H1 (cell line): ENCODE data around the gene PAAF1.

ENCODE experiments used
- CHD7 ChIP-seq: fragments of 300-600 bp; sonication (generic); IDR thresholded peaks from 2 replicates; pipeline ENCODE4 v1.7.1; 2012; ENCODE audit warnings: low read length, moderate library complexity, mild to moderate bottlenecking, inconsistent platforms; ENCODE audit not compliant: insufficient replicate concordance
- EZH2 ChIP-seq: fragments of 200-600 bp; sonication (generic); IDR thresholded peaks from 2 replicates; pipeline ENCODE4 v1.7.1; 2012; ENCODE audit warnings: low read depth, mild to moderate bottlenecking, moderate library complexity, low read length, inconsistent platforms; ENCODE audit not compliant: severe bottlenecking
- JUN ChIP-seq: IDR thresholded peaks from 2 replicates; pipeline ENCODE4 v1.6.1; 2011; ENCODE audit warnings: low read depth, mild to moderate bottlenecking, improper control_type of control experiment, low read length
- KDM4A ChIP-seq: IDR thresholded peaks from one replicate; pipeline ENCODE4 v1.7.1; 2012; ENCODE audit warnings: low read depth, mild to moderate bottlenecking, moderate library complexity, low read length, inconsistent platforms; ENCODE audit not compliant: severe bottlenecking
- POLR2AphosphoS5 ChIP-seq: IDR thresholded peaks from 2 replicates; pipeline ENCODE4 v1.6.1; 2011; ENCODE audit warnings: low read depth, low read length
- TAF7 ChIP-seq: optimal IDR thresholded peaks from 2 replicates; pipeline ENCODE3; 2011; ENCODE audit warnings: low read depth, mild to moderate bottlenecking, inconsistent platforms, low read length, moderate library complexity, borderline replicate concordance
- TF ChIP-seq, protein P1 (sequence below): IDR thresholded peaks from 2 replicates; pipeline ENCODE4 v1.6.1; 2012; ENCODE audit warnings: inconsistent platforms
- TF ChIP-seq, protein P2 (sequence below), 3 experiments: IDR thresholded peaks; 1 replicate in 2 of 3; 2 replicates in 1 of 3; pipeline versions ENCODE4 v1.5.1 to v1.6.1; 2011; ENCODE audit warnings: low read length in 3 of 3, mild to moderate bottlenecking in 3 of 3, inconsistent platforms in 2 of 3, low read depth in 1 of 3, moderate library complexity in 1 of 3; ENCODE audit not compliant: insufficient read depth in 1 of 3; ENCODE audit errors: control extremely low read depth in 1 of 3

GRCh38 chr11:73932781-73933180 is 56.0 kb downstream of the PAAF1 start:
- no peak for TF ChIP-seq JUN
- no peak for TF ChIP-seq CHD7
- TF ChIP-seq, protein P1, sequence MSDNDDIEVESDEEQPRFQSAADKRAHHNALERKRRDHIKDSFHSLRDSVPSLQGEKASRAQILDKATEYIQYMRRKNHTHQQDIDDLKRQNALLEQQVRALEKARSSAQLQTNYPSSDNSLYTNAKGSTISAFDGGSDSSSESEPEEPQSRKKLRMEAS = no peak
- TF ChIP-seq, protein P2, sequence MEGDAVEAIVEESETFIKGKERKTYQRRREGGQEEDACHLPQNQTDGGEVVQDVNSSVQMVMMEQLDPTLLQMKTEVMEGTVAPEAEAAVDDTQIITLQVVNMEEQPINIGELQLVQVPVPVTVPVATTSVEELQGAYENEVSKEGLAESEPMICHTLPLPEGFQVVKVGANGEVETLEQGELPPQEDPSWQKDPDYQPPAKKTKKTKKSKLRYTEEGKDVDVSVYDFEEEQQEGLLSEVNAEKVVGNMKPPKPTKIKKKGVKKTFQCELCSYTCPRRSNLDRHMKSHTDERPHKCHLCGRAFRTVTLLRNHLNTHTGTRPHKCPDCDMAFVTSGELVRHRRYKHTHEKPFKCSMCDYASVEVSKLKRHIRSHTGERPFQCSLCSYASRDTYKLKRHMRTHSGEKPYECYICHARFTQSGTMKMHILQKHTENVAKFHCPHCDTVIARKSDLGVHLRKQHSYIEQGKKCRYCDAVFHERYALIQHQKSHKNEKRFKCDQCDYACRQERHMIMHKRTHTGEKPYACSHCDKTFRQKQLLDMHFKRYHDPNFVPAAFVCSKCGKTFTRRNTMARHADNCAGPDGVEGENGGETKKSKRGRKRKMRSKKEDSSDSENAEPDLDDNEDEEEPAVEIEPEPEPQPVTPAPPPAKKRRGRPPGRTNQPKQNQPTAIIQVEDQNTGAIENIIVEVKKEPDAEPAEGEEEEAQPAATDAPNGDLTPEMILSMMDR (IDR thresholded peaks at IDR 0.05; ENCODE audit: control extremely low read depth in 1 of 3, insufficient read depth in 1 of 3, low read depth in 1 of 3, low read length in 3 of 3) = no peak
- TF ChIP-seq KDM4A = no peak
- no peak for TF ChIP-seq TAF7
- no peak for TF ChIP-seq POLR2AphosphoS5
- no peak for TF ChIP-seq EZH2
